OCI-LY7 (cell line): ENCODE data around the gene TPM1.
A peak's percentile ranks its signal among the peaks of the same experiment; 100 is the strongest.

ENCODE experiments used
- EZH2phosphoT487 ChIP-seq: fragments of 200-600 bp; sonication (generic); IDR thresholded peaks from 2 replicates; pipeline ENCODE4 v1.6.1; 2018; ENCODE audit warnings: low read depth, borderline replicate concordance, mild to moderate bottlenecking, mixed run types, antibody characterized with exemption, low read length, moderate library complexity, mixed read lengths
- TF ChIP-seq, protein P1 (sequence below): fragments of 200-600 bp; sonication (generic); conservative IDR thresholded peaks from 2 replicates; pipeline ENCODE4 v1.5.1; 2014; ENCODE audit warnings: mild to moderate bottlenecking, antibody characterized with exemption, low read length, moderate library complexity, mixed read lengths

DNA sequence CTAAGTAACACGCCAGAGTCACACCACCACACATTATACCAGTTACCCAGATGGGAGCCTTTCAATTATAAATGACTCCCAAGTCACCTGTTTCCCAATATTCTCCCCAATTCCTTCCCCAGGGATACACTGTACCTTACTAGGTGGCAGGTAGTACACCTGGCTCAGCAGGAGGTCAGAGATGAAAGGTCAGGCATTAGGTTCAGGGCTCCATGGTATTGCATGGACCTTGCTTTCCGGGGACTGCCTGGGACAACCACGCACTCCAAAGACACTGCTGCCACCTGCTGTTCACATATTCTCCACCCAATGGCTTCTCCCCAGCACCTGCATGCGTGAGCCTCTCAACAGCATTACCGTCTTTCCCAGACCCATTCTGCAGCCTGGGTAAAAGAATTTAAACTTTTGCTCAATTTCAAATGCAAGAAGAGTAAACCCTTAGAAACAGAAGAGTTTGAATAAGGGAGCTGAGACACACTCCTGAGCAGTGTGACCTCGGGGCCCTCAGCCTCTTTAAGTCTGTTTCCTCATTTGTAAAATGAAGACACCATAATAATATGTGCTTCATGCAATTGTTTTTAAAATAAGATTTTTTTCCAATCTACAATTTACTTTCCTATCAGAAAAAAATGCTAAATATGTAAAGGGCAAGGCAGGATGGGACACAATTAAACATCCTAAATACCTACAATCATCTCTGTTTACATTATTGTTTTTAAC, 51.1 kb downstream of the TPM1 start:
- TF ChIP-seq, protein P1, sequence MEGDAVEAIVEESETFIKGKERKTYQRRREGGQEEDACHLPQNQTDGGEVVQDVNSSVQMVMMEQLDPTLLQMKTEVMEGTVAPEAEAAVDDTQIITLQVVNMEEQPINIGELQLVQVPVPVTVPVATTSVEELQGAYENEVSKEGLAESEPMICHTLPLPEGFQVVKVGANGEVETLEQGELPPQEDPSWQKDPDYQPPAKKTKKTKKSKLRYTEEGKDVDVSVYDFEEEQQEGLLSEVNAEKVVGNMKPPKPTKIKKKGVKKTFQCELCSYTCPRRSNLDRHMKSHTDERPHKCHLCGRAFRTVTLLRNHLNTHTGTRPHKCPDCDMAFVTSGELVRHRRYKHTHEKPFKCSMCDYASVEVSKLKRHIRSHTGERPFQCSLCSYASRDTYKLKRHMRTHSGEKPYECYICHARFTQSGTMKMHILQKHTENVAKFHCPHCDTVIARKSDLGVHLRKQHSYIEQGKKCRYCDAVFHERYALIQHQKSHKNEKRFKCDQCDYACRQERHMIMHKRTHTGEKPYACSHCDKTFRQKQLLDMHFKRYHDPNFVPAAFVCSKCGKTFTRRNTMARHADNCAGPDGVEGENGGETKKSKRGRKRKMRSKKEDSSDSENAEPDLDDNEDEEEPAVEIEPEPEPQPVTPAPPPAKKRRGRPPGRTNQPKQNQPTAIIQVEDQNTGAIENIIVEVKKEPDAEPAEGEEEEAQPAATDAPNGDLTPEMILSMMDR: peak; percentile 92
- TF ChIP-seq EZH2phosphoT487: no peak
